ENCODE data around the gene LRRTM1.

The LRRTM1 gene

GRCh38 chr2:80303909-80304837 lies at the start of gene LRRTM1:
LRRTM1 (minus strand) TSS chr2:80304752; CDS start chr2:80303819, 933 bp downstream.
- Histone ChIP-seq H2AFZ (ENCODE audit: low read depth, low read length, severe bottlenecking) (no peak within 1 kb of the TSS), H3K27ac (ENCODE audit: low read depth, low read length) (no peak within 1 kb of the TSS), H3K79me2 (ENCODE audit: insufficient read depth, low read length) (no peaks in the 10 kb centered on the region), H3K9me2 (replicated peaks; ENCODE audit: insufficient read depth, low read length) (no peaks in the 10 kb centered on the region), H3K4me2 (ENCODE audit: low read depth, low read length, poor library complexity, severe bottlenecking) (no peak within 1 kb of the TSS), H3K4me3 (ENCODE audit: insufficient read depth, low read length, poor library complexity, severe bottlenecking) (no peak within 1 kb of the TSS), H3K9ac (ENCODE audit: low read length) (no peak within 1 kb of the TSS), H4K20me1 (ENCODE audit: low read depth, low read length) (no peaks in the 10 kb centered on the region), H3K36me3 (ENCODE audit: low read length) (no peaks in the 10 kb centered on the region), H3K9me3 (ENCODE audit: insufficient read depth, low read length) (no peaks in the 10 kb centered on the region), H3F3A (ENCODE audit: insufficient read depth) (no peaks in the 10 kb centered on the region), H3K27me3 (ENCODE audit: low read length) (no peaks in the 10 kb centered on the region)
- no peak for TF ChIP-seq EZH2phosphoT487 (conservative IDR thresholded peaks at IDR 0.05; ENCODE audit: low read length)
- no peak for TF ChIP-seq CTCF (IDR thresholded peaks at IDR 0.05; ENCODE audit: insufficient read depth, low read length, poor library complexity, severe bottlenecking)

GRCh38 chr2:80351231-80351630 lies 46.7 kb upstream of the LRRTM1 start:
- no peak for TF ChIP-seq CTCF (IDR thresholded peaks at IDR 0.05; ENCODE audit: insufficient read depth, low read length, poor library complexity, severe bottlenecking)
- TF ChIP-seq EZH2phosphoT487 (conservative IDR thresholded peaks at IDR 0.05; ENCODE audit: low read length) = no peak
- H3K27me3 ChIP-seq (ENCODE audit: low read length) = no peaks in the 10 kb centered on the region

GRCh38 chr2:80348953-80349352 lies 44.4 kb upstream of the LRRTM1 start:
- H3K9me3 ChIP-seq (ENCODE audit: insufficient read depth, low read length) = no peaks in the 10 kb centered on the region
- no peaks in the 10 kb centered on the region for H3K9me2 ChIP-seq (replicated peaks; ENCODE audit: insufficient read depth, low read length)
- H3K27me3 ChIP-seq (ENCODE audit: low read length) = no peaks in the 10 kb centered on the region
- H3K36me3 ChIP-seq (ENCODE audit: low read length) = no peaks in the 10 kb centered on the region
- H3K27ac ChIP-seq (ENCODE audit: low read depth, low read length) = no peak overlapping the region
- no peaks in the 10 kb centered on the region for H3K79me2 ChIP-seq (ENCODE audit: insufficient read depth, low read length)
- H3F3A ChIP-seq (ENCODE audit: insufficient read depth) = no peaks in the 10 kb centered on the region
- no peak overlapping the region for H3K9ac ChIP-seq (ENCODE audit: low read length)
- TF ChIP-seq EZH2phosphoT487 (conservative IDR thresholded peaks at IDR 0.05; ENCODE audit: low read length) (no peak), CTCF (IDR thresholded peaks at IDR 0.05; ENCODE audit: insufficient read depth, low read length, poor library complexity, severe bottlenecking) (no peak)
- H3K4me3 ChIP-seq (ENCODE audit: insufficient read depth, low read length, poor library complexity, severe bottlenecking) = no peak overlapping the region
- H3K4me2 ChIP-seq (ENCODE audit: low read depth, low read length, poor library complexity, severe bottlenecking) = no peak overlapping the region
- H4K20me1 ChIP-seq (ENCODE audit: low read depth, low read length) = no peaks in the 10 kb centered on the region
- no peak overlapping the region for H2AFZ ChIP-seq (ENCODE audit: low read depth, low read length, severe bottlenecking)

More at GRCh38 chr2:80351231-80351630, 46.7 kb upstream of the LRRTM1 start:
- H3K4me3 ChIP-seq (ENCODE audit: insufficient read depth, low read length, poor library complexity, severe bottlenecking) = no peak overlapping the region
- H3F3A ChIP-seq (ENCODE audit: insufficient read depth) = no peaks in the 10 kb centered on the region
- no peak overlapping the region for H3K4me2 ChIP-seq (ENCODE audit: low read depth, low read length, poor library complexity, severe bottlenecking)
- no peak overlapping the region for H2AFZ ChIP-seq (ENCODE audit: low read depth, low read length, severe bottlenecking)
- H3K9me3 ChIP-seq (ENCODE audit: insufficient read depth, low read length) = no peaks in the 10 kb centered on the region
- H3K27ac ChIP-seq (ENCODE audit: low read depth, low read length) = no peak overlapping the region
- H3K9ac ChIP-seq (ENCODE audit: low read length) = no peak overlapping the region
- no peaks in the 10 kb centered on the region for H3K36me3 ChIP-seq (ENCODE audit: low read length)
- H3K79me2 ChIP-seq (ENCODE audit: insufficient read depth, low read length) = no peaks in the 10 kb centered on the region
- no peaks in the 10 kb centered on the region for H3K9me2 ChIP-seq (replicated peaks; ENCODE audit: insufficient read depth, low read length)
- no peaks in the 10 kb centered on the region for H4K20me1 ChIP-seq (ENCODE audit: low read depth, low read length)
